Measurements from ENCODE around the gene OPCML.

OPCML gene

GRCh38 chr11:133058501-133058900 lies 473.8 kb downstream of the OPCML start:
- DNase-seq, result no peak

GRCh38 chr11:133053124-133053776 lies 479.1 kb downstream of the OPCML start:
- no peak for DNase-seq

GRCh38 chr11:133052537-133052936 lies 479.8 kb downstream of the OPCML start:
- DNase-seq, result no peak

- no peak for DNase-seq
Observed at GRCh38 chr11:133049244-133050019, 482.9 kb downstream of the OPCML start.

GRCh38 chr11:133048270-133048669 lies 484.0 kb downstream of the OPCML start:
- no peak for DNase-seq

GRCh38 chr11:133047771-133048115 lies 484.6 kb downstream of the OPCML start:
- no peak for DNase-seq

GRCh38 chr11:133047036-133047770 lies 485.1 kb downstream of the OPCML start:
- no peak for DNase-seq

GRCh38 chr11:133046252-133046651 lies 486.0 kb downstream of the OPCML start:
- DNase-seq, result no peak

GRCh38 chr11:133041928-133042882 lies 490.1 kb downstream of the OPCML start:
- no peak for DNase-seq

GRCh38 chr11:133041181-133041580 lies 491.1 kb downstream of the OPCML start:
- no peak for DNase-seq

- DNase-seq, result no peak
Observed at GRCh38 chr11:133040289-133040900, 491.9 kb downstream of the OPCML start.

GRCh38 chr11:133038850-133039249 lies 493.5 kb downstream of the OPCML start:
- DNase-seq, result no peak

- DNase-seq, result no peak
Observed at GRCh38 chr11:133034929-133035328, 497.4 kb downstream of the OPCML start.

GRCh38 chr11:133029107-133029506 lies 503.2 kb downstream of the OPCML start:
- DNase-seq, result no peak

GRCh38 chr11:133026952-133027351 lies 505.3 kb downstream of the OPCML start:
- no peak for DNase-seq

GRCh38 chr11:133024301-133024700 lies 508.0 kb downstream of the OPCML start:
- DNase-seq, result no peak

- DNase-seq, result no peak
Observed at GRCh38 chr11:133023232-133023631, 509.1 kb downstream of the OPCML start.

- no peak for DNase-seq
Observed at GRCh38 chr11:133021553-133021952, 510.7 kb downstream of the OPCML start.

GRCh38 chr11:133020372-133020714 lies 512.0 kb downstream of the OPCML start:
- no peak for DNase-seq

GRCh38 chr11:133019545-133020371 lies 512.5 kb downstream of the OPCML start:
- DNase-seq, result no peak

- DNase-seq, result no peak
Observed at GRCh38 chr11:133015457-133015856, 516.8 kb downstream of the OPCML start.
